PFSK-1 (cell line): Measurements from ENCODE around the gene FOXL2NB.

ENCODE experiments used
- FOXP2 ChIP-seq: optimal IDR thresholded peaks from 2 replicates; pipeline ENCODE3; 2011; ENCODE audit warnings: borderline replicate concordance, control low read depth, inconsistent platforms; ENCODE audit not compliant: insufficient read depth; ENCODE audit errors: extremely low read length, extremely low read depth
- POLR2AphosphoS5 ChIP-seq: IDR thresholded peaks from 2 replicates; pipeline ENCODE4 v1.6.1; 2012; ENCODE audit warnings: low read depth, mild to moderate bottlenecking, control low read depth, low read length, moderate library complexity
- REST ChIP-seq, 2 experiments: IDR thresholded peaks; 2 replicates each; pipeline versions ENCODE4 v1.6.1 to v1.8.0; 2011 to 2012; ENCODE audit warnings: low read depth in 2 of 2, low read length in 2 of 2, control low read depth in 1 of 2, inconsistent platforms in 1 of 2, mild to moderate bottlenecking in 1 of 2, moderate library complexity in 1 of 2; ENCODE audit not compliant: insufficient read depth in 1 of 2
- SIN3A ChIP-seq: IDR thresholded peaks from 2 replicates; pipeline ENCODE4 v1.6.1; 2012; ENCODE audit warnings: mild to moderate bottlenecking, low read length, moderate library complexity, borderline replicate concordance; ENCODE audit not compliant: insufficient read depth
- TAF1 ChIP-seq: IDR thresholded peaks from 2 replicates; pipeline ENCODE4 v1.6.1; 2012; ENCODE audit warnings: low read length, control low read depth, borderline replicate concordance; ENCODE audit not compliant: insufficient read depth

GRCh38 chr3:138907539-138907938, 39.5 kb upstream of the FOXL2NB start:
- TF ChIP-seq TAF1, result no peak
- no peak for TF ChIP-seq REST (IDR thresholded peaks at IDR 0.05; ENCODE audit: insufficient read depth in 1 of 2, low read depth in 2 of 2, low read length in 2 of 2)
- no peak for TF ChIP-seq SIN3A
- no peak for TF ChIP-seq FOXP2
- TF ChIP-seq POLR2AphosphoS5, result no peak
